NCI-H1092 treated with DMSO at 0.1 percent for 48 hours (cell line): ENCODE results near the gene MEX3A.
"Not testable (repeated sequence)": the region's sequence is repeated elsewhere in the genome, so short reads cannot be mapped to it uniquely, and the experiment has no call there.

Source experiments
- DNase-seq: peaks from one replicate; lab custom pipeline; 2025; lab: John Stamatoyannopoulos, UW

Gene MEX3A

DNA sequence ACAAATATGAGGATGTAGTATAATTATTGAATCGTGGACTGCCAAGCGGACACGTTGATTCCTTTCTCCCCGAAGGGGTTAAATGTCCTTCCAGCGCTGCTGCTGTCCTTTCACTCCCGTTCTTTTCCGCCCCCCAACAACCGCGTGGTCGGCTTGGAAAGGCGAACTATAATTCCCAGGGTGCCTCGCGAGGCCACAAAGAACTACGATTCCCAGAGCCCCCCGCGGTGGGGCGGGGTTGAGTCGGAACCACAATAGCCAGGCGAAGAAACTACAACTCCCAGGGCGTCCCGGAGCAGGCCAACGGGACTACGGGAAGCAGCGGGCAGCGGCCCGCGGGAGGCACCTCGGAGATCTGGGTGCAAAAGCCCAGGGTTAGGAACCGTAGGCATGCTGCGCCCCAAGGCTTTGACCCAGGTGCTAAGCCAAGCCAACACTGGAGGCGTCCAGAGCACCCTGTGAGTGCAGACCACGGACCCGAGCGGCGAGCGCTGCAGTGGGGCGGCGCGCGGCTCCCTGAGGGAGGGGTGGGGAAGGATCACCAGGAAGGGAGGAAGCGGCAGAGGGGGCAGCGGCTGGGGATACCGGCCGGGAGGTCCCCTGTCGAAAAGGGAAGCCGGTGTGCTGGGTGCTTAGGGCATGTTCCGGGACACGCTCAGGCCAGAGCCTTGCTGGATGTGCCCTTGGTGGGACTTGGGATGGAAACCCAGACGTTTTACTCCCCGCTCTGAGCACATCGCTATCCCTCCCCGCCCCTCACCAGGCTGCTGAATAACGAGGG lies 27.6 kb downstream of the MEX3A start, which contains the start of gene LAMTOR2:
LAMTOR2 (plus strand) TSS at position 283 of the 781 bp plus-strand sequence; CDS start at position 391, 108 bp downstream.
- peak; percentile 99 for DNase-seq

DNA sequence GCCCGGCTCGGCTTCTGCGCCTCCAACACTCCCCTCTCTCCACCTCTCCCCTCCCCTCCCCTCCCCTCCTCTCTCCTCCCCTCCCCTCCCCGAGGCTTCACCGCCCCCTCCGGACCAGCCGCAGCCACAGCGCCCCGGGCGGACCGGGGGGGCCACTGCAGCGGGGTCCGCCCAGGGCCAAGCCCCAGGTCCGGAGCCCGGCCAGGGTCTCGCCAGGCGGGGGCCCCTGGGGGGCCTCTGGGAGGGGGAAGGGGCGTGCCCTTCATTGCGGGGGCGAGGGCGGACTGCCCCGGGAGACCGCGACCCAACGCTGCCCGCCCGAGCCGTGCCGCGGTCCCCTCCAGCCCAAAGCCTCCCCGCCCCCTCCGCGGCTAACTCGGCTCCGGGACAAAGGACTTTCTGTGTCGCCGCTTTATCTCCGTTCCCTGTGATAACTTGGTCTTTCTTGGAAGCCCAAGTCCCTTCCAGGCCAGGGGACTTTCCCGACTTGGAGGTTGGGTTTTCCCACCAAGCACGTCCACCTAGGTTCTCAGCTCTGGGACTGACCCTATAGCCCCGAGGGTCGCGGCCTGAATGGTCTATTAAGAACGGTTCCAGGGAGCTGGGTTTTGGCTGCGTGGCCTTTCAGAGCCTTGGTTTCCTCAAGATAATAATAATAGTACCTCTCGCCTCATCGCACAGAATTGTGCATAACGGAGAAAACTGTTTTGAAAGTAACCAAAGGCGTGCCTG lies 28.3 kb downstream of the MEX3A start, which contains the start of gene UBQLN4:
UBQLN4 (minus strand) TSS at position 31 of the 732 bp plus-strand sequence. CDS start 97 bp downstream, outside the sequence.
- DNase-seq, result peak; percentile 81

DNA sequence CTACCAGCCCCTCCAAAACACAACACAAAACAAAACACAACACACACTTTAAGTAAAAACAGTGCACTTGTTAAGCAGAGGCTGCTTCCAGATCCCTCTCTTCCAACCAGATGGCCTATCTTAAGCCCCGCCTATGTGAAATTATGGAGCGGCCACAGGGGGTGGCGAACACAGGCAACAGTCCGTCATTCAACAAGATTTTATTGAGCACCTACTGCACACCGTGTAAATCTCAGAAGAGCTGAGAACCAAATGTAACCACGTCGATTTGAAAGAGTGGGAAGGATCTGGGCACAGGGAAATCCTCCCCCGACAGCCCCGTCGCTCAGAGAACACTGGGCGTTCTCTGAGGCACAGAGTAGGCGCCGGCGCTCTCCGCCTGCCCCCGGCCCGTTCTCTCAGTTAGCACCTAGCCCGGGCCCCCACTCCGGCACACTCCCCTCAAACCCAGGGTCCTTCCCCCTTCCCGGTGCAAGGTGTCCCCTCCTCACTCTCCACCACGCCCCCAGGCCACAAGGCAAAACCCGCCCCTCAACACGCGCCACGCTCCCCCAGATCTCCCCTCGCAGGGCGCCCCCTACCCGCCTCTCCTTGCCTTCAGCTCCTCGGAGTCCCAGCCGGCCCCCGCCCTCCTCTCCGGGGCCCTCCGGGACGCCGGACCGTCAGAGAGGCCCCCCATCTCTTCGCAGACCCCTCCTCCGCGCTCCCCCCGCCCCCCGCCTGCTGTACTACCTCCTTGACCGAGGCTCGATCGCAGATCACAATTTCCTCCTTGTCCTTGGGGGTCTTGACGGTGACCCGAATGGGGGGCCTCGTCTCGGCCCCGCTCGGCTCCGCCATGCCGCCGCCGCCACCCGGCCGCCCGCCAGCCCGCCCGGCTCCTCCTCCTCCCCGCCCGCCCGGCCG lies 29.1 kb downstream of the MEX3A start:
- DNase-seq, result peak; percentile 69

DNA sequence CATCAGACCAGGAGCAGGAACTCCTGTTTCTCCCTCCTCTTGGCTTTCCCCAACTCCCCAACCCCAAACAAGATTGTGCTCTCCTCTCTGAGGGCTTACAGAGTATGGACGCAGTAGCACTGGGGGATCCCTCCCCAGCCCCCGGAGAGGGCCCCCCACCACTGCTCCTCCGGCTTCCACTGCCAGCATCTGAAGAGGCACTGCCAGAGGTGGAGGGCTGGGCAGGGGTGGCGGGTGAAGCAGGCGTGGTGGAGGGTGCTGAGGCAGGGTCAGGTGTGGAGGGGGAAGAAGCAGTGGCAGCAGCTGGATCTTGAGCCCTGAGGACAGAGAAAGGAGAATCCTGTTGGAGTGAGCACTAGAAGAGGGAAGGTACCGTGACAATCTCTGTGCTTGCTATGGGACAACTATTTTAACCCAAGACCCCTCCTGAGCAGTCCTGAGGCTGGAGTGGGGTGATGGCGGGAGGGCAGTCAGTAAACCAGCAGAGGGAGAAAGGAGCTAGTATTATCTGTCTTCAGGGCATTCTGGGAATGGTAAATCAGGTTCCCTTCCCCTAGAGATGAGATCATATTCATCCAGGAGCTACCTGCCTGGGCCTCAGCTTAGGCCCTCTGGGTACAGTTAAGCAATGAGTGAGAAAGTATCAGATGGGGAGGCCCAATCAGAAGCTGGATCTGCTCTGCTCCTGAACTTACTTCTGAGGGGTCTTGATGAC lies 31.1 kb downstream of the MEX3A start:
- no peak for DNase-seq

DNA sequence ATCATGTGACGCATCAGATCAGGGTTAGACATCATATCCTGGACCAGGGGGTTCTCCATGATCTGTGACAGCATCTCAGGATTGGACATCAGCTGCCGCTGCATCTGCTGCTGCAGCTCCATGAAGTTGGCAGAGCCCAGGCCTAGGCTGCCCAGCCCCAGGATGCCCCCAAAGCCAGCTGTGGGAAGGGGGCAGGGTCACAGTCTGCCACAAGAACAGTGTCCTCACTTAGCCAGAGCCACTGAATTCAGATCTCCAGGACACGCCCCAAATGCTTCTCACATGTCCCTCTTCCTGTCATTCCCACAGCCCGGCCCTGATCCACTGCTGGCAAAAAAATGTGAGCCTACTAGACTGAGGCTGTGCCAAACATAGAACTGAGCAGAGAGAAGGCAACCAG lies 31.9 kb downstream of the MEX3A start:
- no peak for DNase-seq

DNA sequence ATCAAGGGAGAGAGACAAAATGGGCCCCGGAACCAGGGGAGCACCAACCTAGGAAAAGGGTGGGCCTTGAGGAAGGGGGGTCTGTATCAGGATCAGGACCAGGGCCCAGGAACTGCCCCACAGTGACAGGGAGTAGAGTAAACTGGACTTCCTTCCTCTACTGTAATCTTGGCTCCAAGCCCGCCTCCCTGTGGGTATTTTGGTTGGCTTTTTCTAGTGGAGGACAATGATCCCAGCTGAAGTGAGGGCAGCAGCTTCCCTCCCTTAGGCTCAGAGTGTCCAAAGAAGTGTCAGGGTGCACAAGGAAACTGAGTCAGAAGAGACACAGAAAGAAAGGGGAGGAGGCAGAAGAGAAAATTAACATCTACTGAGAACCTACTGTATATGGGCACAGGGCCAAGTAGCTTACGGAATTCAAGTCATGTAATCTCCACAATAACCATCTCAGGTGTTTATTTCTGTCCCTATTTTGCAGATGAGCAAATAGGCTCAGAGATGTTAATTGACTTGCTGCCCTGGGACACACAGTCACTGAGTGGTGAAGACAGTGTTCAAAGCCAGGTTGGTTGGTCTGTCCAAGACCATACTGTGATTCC lies 33.5 kb downstream of the MEX3A start:
- no peak for DNase-seq

DNA sequence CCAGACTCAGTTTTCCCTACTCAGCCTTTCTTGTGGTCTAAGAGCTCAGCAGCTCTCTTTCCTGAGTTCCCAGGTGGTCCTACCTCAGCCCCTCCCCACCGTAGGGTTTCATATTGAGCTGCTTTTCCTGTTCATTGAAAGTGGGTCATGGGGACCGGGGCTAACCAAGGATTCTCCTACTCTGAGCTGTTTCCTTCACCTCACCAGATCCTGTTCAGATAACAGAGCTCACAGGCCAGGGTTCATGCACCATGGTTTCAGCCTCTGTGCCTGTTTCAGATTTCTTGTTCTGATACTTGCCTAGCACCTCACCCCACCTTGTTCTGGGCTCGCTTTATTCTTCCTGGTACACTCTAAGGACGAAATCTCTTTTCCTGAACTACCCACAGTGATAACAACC lies 37.2 kb downstream of the MEX3A start:
- no peak for DNase-seq

DNA sequence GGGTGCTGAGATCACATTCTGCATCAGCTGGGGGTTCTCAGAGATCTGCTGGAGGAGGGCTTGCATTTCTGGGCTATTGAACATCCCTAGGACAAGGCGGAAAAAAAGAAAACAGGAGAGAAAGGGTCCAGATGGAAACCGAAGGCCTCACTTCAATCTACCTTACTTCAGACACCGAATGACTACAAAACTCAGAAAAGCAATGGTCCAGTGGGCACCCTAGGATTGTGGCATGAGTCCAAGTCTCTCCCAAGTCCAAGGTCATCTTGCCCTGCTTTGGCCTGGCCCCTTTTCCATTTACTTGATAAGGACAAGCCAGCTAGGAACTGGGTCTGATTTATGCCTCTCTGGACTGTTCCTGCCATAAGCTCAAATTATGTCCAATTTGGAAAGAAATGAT lies 39.4 kb downstream of the MEX3A start:
- no peak for DNase-seq

DNA sequence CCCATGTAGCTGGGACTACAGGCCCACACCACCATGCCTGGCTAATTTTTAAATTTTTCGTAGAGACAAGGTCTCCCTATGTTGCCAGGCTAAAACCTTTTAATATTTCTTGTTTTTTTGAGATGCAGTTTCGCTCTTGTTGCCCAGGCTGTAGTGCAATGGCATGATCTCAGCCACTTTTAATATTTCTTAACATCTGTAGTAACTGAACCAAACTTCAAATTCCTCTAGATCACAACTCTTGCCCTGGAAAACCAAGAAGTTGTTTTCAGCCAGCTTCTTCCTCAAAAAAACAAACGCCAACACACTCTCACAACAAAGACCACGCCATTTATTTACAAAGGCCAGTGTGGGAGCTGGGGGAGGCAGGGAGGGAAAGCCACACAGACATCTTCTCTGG lies 47.3 kb downstream of the MEX3A start:
- DNase-seq, result not testable (repeated sequence)

DNA sequence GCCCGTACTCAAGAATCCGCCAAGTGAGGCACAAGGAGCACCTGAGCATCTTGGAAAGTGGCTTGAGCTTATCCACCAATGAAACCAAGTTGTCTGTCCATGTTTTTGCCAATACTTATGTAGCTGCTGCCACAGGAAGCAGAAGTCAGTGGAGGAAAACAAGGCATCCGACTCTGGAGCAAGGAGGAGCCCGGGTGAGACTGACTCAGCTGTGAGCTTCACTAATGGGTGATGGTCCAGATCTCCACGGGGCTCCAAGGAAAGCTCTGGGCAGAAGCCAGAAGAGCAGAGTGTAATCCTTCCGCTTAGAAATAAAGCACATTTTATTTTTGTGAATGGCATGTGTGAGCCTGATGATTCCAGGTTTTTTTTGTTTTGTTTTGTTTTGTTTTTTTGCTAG lies 49.3 kb downstream of the MEX3A start:
- no peak for DNase-seq

DNA sequence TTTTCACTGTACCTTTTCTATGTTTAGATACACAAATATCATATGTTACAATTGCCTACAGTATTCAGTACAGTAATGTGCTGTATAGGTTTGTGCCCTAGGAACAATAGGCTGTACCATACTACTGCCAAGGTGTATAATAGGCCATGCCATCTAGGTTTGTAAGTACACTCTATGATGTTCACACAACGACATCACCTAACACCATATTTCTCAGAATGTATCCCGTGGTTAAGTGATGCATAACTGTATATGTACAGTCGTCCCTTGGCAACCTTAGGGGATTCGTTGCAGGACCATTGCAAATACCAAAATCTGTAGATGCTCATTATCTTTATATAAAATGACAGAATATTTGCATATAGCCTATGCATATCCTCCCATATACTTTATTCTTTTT lies 55.7 kb downstream of the MEX3A start:
- no peak for DNase-seq

DNA sequence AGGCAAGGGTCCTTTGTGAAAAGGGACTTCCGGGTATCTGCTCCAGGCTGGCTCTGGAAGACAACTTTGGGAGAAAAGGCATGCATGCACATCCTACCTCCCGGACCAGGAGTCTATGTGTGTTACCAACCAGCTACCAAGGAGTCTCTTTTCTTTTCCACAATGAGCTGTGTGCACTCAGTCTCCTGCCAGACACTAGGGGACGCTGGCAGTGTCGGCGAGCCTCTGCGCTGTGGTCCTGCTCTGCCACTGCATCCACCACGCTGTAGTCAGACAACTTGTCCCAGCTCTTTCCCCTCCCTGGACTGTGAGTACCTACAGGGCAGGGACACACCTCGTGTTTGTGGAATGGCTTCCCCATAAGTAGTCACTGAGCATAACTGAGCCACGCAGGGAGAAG lies 56.4 kb downstream of the MEX3A start:
- peak; percentile 78 for DNase-seq

DNA sequence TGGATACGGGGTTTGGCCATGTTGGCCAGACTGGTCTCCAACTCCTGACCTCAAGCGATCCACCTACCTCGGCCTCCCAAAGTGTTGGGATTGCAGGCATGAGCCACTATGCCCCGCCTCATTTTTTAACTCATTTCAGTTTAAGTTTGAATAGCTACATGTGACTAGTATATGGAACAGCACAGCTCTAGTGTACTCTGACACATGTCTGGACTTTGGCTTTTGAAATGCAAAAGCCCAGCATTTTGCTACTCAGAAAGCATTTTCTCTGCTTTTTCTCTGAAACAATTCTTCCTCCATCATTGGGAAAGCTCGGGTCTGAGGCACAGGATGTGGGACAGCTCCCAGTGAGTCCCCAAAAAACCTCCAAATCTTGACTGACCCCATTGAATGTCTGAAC lies 57.5 kb downstream of the MEX3A start:
- DNase-seq, result no peak
